GM12891 (cell line): ENCODE data around the gene REEP5.

ENCODE experiments used
- POLR2A ChIP-seq: IDR thresholded peaks from 2 replicates; pipeline ENCODE4 v1.6.1; 2011; ENCODE audit warnings: low read depth, low read length, control low read depth
- POLR2AphosphoS5 ChIP-seq: IDR thresholded peaks from 2 replicates; pipeline ENCODE4 v1.6.1; 2011; ENCODE audit warnings: low read depth, low read length, control low read depth
- SPI1 ChIP-seq: IDR thresholded peaks from 2 replicates; pipeline ENCODE4 v1.6.1; 2011; ENCODE audit warnings: low read depth, low read length, control low read depth
- TAF1 ChIP-seq: IDR thresholded peaks from 2 replicates; pipeline ENCODE4 v1.6.1; 2011; ENCODE audit warnings: low read depth, low read length, control low read depth

DNA sequence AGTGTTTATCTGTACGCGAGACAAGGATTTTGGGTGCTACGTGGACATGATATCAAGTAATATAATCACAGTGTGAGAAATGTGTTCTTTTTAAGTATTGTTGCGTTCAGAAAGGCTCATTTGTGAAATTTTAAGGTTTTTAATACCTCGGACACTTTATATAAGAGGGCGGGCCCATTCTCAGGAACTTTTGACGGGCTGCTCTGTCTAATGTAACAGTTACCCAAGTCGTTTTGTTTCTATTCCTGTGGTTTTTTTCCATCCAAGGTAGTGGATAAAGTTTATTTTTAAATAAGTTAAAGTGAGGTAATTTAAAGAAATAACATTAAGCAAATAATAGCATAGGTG is 60.4 kb downstream of the REEP5 start:
- TF ChIP-seq POLR2A (no peak), SPI1 (no peak), POLR2AphosphoS5 (no peak), TAF1 (no peak)
